Endodermal cell (in vitro differentiated cells): ENCODE data around the gene AGO3. TPM values are rescaled to one million over a fixed set of nuclear protein-coding genes. Genes with fewer than 3 reads are reported as not detected.

Source experiments
- DNase-seq: peaks from one replicate; pipeline ENCODE4 v3.0.0-alpha.2; 2017
- H3K27ac ChIP-seq: 2 replicates; pipeline ENCODE4 v1.5.1; 2013; ENCODE audit warnings: mild to moderate bottlenecking, low read depth, low read length, moderate library complexity
- H3K27me3 ChIP-seq: 2 replicates; pipeline ENCODE4 v1.6.1; 2013; ENCODE audit warnings: mild to moderate bottlenecking, low read length, moderate library complexity; ENCODE audit not compliant: insufficient read depth, control insufficient read depth, poor library complexity, severe bottlenecking
- H3K36me3 ChIP-seq: 2 replicates; pipeline ENCODE4 v1.7.0; 2013; ENCODE audit warnings: mild to moderate bottlenecking, low read length, moderate library complexity; ENCODE audit not compliant: control insufficient read depth, insufficient read depth
- H3K4me1 ChIP-seq: one replicate; pipeline ENCODE4 v1.7.0; 2013; ENCODE audit warnings: low read length; ENCODE audit not compliant: control insufficient read depth, insufficient read depth
- H3K4me3 ChIP-seq: 2 replicates; pipeline ENCODE4 v1.5.1; 2013; ENCODE audit warnings: mild to moderate bottlenecking, low read length, moderate library complexity
- H3K9ac ChIP-seq: 2 replicates; pipeline ENCODE4 v1.6.1; 2013; ENCODE audit warnings: mild to moderate bottlenecking, low read length, moderate library complexity; ENCODE audit not compliant: poor library complexity, severe bottlenecking; ENCODE audit errors: extremely low read depth
- H3K9me3 ChIP-seq: 2 replicates; pipeline ENCODE4 v1.6.1; 2013; ENCODE audit warnings: mild to moderate bottlenecking, low read length, moderate library complexity; ENCODE audit not compliant: control insufficient read depth
- H3K27ac Mint-ChIP-seq: 2 replicates; pipeline ENCODE4 v1.8.0; 2020; ENCODE audit warnings: mixed read lengths
- H3K27me3 Mint-ChIP-seq: 2 replicates; pipeline ENCODE4 v1.8.0; 2021; ENCODE audit warnings: mild to moderate bottlenecking, mixed read lengths; ENCODE audit not compliant: insufficient read depth
- H3K36me3 Mint-ChIP-seq: 2 replicates; pipeline ENCODE4 v1.8.0; 2020; ENCODE audit warnings: low read depth, mixed read lengths
- H3K4me1 Mint-ChIP-seq: 2 replicates; pipeline ENCODE4 v1.8.0; 2020; ENCODE audit warnings: mixed read lengths
- H3K4me3 Mint-ChIP-seq: 2 replicates; pipeline ENCODE4 v1.8.0; 2020; ENCODE audit warnings: mild to moderate bottlenecking, moderate library complexity, mixed read lengths
- H3K9me3 Mint-ChIP-seq: 2 replicates; pipeline ENCODE4 v1.8.0; 2020; ENCODE audit warnings: mild to moderate bottlenecking, mixed read lengths
- WGBS, 2 experiments: methylation state at CpG; one replicate each; pipeline versions ENCODE4 v1.1.5 to v1.1.7; 2013; ENCODE audit warnings: missing lambda C conversion rate in 2 of 2, mixed read lengths in 1 of 2; ENCODE audit not compliant: insufficient coverage in 1 of 2, insufficient read length in 1 of 2; 5-methylcytosine and 5-hydroxymethylcytosine counted together
- total RNA-seq, 2 donors: library from RNA; stranded (reverse); fragmentation: NEBNext Ultra II Directional in 1 of 2; extraction: Animal tissue kit (Norgen Biotek cat#: 25700) in 1 of 2; gene quantifications; 2 replicates in 1 of 2; 3 replicates in 1 of 2; pipeline ENCODE4 v1.2.1, GENCODE V29; 2021
- TF ChIP-seq, protein P1 (sequence below): fragments of 200-600 bp; sonication (generic); conservative IDR thresholded peaks from 2 replicates; pipeline ENCODE4 v1.5.0; 2021; ENCODE audit warnings: antibody characterized with exemption, mild to moderate bottlenecking

AGO3 gene
- total RNA-seq, 2 donors from 2014 or later, result 32.8 to 39.8 TPM

DNA sequence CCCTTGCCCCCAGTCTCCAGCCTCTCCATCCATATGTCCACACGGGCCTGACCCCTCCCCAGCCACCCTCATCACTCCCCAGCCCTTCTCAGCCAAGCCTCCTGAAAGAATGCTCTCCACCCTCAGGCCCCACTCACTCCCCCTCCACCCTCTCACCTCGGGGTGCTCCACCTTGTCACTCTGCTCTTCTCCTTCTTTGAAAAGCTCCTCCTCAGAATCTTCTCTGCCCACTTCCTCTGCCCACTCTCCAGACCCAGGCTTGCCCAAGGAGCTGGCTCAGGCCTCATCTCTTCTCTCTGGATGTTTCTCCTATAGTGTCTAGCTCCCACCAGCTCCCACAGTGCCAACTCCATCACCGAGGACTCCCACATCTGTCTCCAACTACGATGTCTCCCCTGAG lies 180.2 kb downstream of the AGO3 start:
- no peaks in the 10 kb centered on the region for H3K27me3 ChIP-seq
- no peak overlapping the region for H3K4me3 ChIP-seq
- H3K9me3 Mint-ChIP-seq, result no peaks in the 10 kb centered on the region
- H3K4me1 Mint-ChIP-seq, result no peaks in the 10 kb centered on the region
- no peaks in the 10 kb centered on the region for H3K27me3 Mint-ChIP-seq
- TF ChIP-seq, protein P1, sequence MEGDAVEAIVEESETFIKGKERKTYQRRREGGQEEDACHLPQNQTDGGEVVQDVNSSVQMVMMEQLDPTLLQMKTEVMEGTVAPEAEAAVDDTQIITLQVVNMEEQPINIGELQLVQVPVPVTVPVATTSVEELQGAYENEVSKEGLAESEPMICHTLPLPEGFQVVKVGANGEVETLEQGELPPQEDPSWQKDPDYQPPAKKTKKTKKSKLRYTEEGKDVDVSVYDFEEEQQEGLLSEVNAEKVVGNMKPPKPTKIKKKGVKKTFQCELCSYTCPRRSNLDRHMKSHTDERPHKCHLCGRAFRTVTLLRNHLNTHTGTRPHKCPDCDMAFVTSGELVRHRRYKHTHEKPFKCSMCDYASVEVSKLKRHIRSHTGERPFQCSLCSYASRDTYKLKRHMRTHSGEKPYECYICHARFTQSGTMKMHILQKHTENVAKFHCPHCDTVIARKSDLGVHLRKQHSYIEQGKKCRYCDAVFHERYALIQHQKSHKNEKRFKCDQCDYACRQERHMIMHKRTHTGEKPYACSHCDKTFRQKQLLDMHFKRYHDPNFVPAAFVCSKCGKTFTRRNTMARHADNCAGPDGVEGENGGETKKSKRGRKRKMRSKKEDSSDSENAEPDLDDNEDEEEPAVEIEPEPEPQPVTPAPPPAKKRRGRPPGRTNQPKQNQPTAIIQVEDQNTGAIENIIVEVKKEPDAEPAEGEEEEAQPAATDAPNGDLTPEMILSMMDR, result no peak
- no peaks in the 10 kb centered on the region for H3K4me1 ChIP-seq
- no peak for DNase-seq
- no peak overlapping the region for H3K4me3 Mint-ChIP-seq
- no peaks in the 10 kb centered on the region for H3K9me3 ChIP-seq
- WGBS, 2 experiments, result 87 to 92% methylated on average over 2 to 4 of the region's 4 CpGs
- H3K27ac Mint-ChIP-seq, result no peak overlapping the region
- H3K36me3 Mint-ChIP-seq, result no peaks in the 10 kb centered on the region
- no peaks in the 10 kb centered on the region for H3K36me3 ChIP-seq
- no peak overlapping the region for H3K9ac ChIP-seq
- H3K27ac ChIP-seq, result no peak overlapping the region

DNA sequence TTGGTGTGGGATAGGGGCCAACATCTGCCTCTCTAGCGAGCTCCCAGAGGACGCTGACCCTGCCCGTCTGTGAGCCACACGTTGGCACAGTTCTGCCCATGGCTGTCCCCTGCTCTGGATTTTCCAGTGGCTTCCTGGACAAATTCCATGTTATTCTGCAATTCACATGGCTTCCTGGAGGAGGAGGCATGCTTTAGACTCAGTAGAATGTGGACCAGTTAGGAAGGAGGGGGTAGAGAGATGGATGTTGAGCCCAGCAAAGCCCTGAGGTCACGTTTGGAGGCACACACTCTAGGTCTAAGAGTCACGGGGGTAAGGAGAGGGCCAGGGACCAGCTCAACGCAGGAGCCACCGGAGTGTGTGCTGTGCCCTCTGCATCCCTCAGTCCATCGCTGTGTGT lies 181.9 kb downstream of the AGO3 start:
- 92 to 94% methylated on average over 9 of the region's 9 CpGs for WGBS, 2 experiments
- Mint-ChIP-seq H3K27ac (no peak overlapping the region), H3K4me1 (no peaks in the 10 kb centered on the region), H3K4me3 (no peak overlapping the region), H3K9me3 (no peaks in the 10 kb centered on the region), H3K36me3 (no peaks in the 10 kb centered on the region), H3K27me3 (no peaks in the 10 kb centered on the region)
- Histone ChIP-seq H3K4me3 (no peak overlapping the region), H3K9ac (no peak overlapping the region), H3K27me3 (no peaks in the 10 kb centered on the region), H3K36me3 (no peaks in the 10 kb centered on the region), H3K9me3 (no peaks in the 10 kb centered on the region), H3K4me1 (no peaks in the 10 kb centered on the region), H3K27ac (no peak overlapping the region)
- no peak for DNase-seq
- TF ChIP-seq, protein P1, result peak; percentile 10

DNA sequence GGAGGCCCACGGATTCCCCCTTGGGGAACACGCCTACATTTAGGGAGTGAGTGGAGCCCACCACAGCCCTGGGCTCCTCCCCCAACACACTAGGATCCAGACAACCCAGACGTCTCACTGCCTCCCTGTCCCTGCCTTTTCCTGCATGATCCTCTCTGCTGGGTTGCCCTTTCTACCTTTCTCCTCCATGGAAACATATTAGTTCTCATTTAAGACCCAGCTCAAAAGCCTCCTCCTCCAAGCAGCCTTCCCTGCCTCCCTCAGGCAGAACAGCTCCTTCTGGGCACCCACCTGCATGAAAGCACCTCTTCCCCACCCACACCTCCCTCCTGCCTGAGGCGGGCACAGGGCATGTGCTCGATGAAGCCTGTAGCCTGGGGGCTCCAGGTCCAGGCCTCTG lies 183.5 kb downstream of the AGO3 start:
- no peaks in the 10 kb centered on the region for H3K36me3 Mint-ChIP-seq
- Histone ChIP-seq H3K4me3 (no peak overlapping the region), H3K36me3 (no peaks in the 10 kb centered on the region), H3K9me3 (no peaks in the 10 kb centered on the region), H3K9ac (no peak overlapping the region), H3K27me3 (no peaks in the 10 kb centered on the region), H3K4me1 (no peaks in the 10 kb centered on the region), H3K27ac (no peak overlapping the region)
- no peak for DNase-seq
- H3K27ac Mint-ChIP-seq, result no peak overlapping the region
- H3K9me3 Mint-ChIP-seq, result no peaks in the 10 kb centered on the region
- WGBS, 2 experiments, result 68 to 71% methylated on average over 5 of the region's 5 CpGs
- no peaks in the 10 kb centered on the region for H3K27me3 Mint-ChIP-seq
- no peak overlapping the region for H3K4me3 Mint-ChIP-seq
- TF ChIP-seq, protein P1, result no peak
- H3K4me1 Mint-ChIP-seq, result no peaks in the 10 kb centered on the region
